ENCODE results near the gene CBY1. TPM values are rescaled to one million over a fixed set of nuclear protein-coding genes. Genes with fewer than 3 reads are reported as not detected.

Gene CBY1
- polyA plus RNA-seq, 1 of the 3 experiments (the other 2 are of a cell fraction): 21.8 TPM

GRCh38 chr22:38655519-38656255 is 751 bp upstream of the CBY1 start:
- peak overlapping the region; percentile 87 for H3K9ac ChIP-seq
- H3K4me2 ChIP-seq: peak overlapping the region; percentile 81
- no peak for TF ChIP-seq TAF1 (IDR thresholded peaks at IDR 0.05; ENCODE audit: borderline replicate concordance, low read depth, low read length)
- TF ChIP-seq CTCF (IDR thresholded peaks at IDR 0.05): no peak
- no peak for TF ChIP-seq MXI1 (IDR thresholded peaks at IDR 0.05; ENCODE audit: low read depth, low read length)
- H2AFZ ChIP-seq (ENCODE audit: low read depth): peak overlapping the region; percentile 86
- H3K27ac ChIP-seq (ENCODE audit: low read depth in 2 of 2, low read length in 1 of 2): peak overlapping the region; percentile 88 to 93
- H3K27me3 ChIP-seq (ENCODE audit: insufficient read depth): no peaks in the 10 kb centered on the region
- no peaks in the 10 kb centered on the region for H3K36me3 ChIP-seq (replicated peaks in 1 of 2; ENCODE audit: control insufficient read depth in 1 of 2, insufficient read depth in 2 of 2, low read length in 1 of 2)
- no peaks in the 10 kb centered on the region for H3F3A ChIP-seq (replicated peaks; ENCODE audit: insufficient read depth)
- no peaks in the 10 kb centered on the region for H3K9me3 ChIP-seq
- peak; percentile 26 for DNase-seq
- POLR2A ChIA-PET: no interaction called here
- peak overlapping the region; percentile 72 to 74 for H3K4me3 ChIP-seq (ENCODE audit: low read depth in 2 of 2, low read length in 1 of 2)
- H3K79me2 ChIP-seq (ENCODE audit: insufficient read depth): peaks cover 19% of the 10 kb centered on the region
- H3K4me1 ChIP-seq (ENCODE audit: control insufficient read depth in 1 of 2, insufficient read depth in 2 of 2, low read depth in 1 of 2, low read length in 1 of 2): peaks cover 0 to 5% of the 10 kb centered on the region in 2 experiments; a peak in 1 of 4 replicates
- CTCF ChIA-PET: no interaction called here
- no peaks in the 10 kb centered on the region for H4K20me1 ChIP-seq (ENCODE audit: insufficient read depth)
- 6% methylated on average over 3 of the region's 22 CpGs for WGBS (ENCODE audit: low lambda C conversion rate)
- H3K9me2 ChIP-seq: no peaks in the 10 kb centered on the region

GRCh38 chr22:38657045-38657909 is 839 bp downstream of the CBY1 start:
- H3K27ac ChIP-seq (ENCODE audit: low read depth in 2 of 2, low read length in 1 of 2): peak overlapping the region in 1 of 2 experiments; percentile 88; a peak in 2 of 4 replicates
- POLR2A ChIA-PET: no interaction called here
- H3F3A ChIP-seq (replicated peaks; ENCODE audit: insufficient read depth): no peaks in the 10 kb centered on the region
- H3K4me2 ChIP-seq: peak overlapping the region; percentile 81
- peak overlapping the region; percentile 72 to 74 for H3K4me3 ChIP-seq (ENCODE audit: low read depth in 2 of 2, low read length in 1 of 2)
- H3K79me2 ChIP-seq (ENCODE audit: insufficient read depth): peaks cover 19% of the 10 kb centered on the region
- H4K20me1 ChIP-seq (ENCODE audit: insufficient read depth): no peaks in the 10 kb centered on the region
- no peak overlapping the region for H2AFZ ChIP-seq (ENCODE audit: low read depth)
- no peaks in the 10 kb centered on the region for H3K9me3 ChIP-seq
- H3K27me3 ChIP-seq (ENCODE audit: insufficient read depth): no peaks in the 10 kb centered on the region
- 9% methylated on average over 11 of the region's 16 CpGs for WGBS (ENCODE audit: low lambda C conversion rate)
- CTCF ChIA-PET: interaction anchor here (1.2 to 1.6 kb wide), 2 partner anchors 24 to 605 kb away, joined by 3 to 4 read pairs; partner anchors contain the start of gene TOMM22
- peak overlapping the region; percentile 87 for H3K9ac ChIP-seq
- peaks cover 0 to 5% of the 10 kb centered on the region in 2 experiments; a peak in 1 of 4 replicates for H3K4me1 ChIP-seq (ENCODE audit: control insufficient read depth in 1 of 2, insufficient read depth in 2 of 2, low read depth in 1 of 2, low read length in 1 of 2)
- no peaks in the 10 kb centered on the region for H3K36me3 ChIP-seq (replicated peaks in 1 of 2; ENCODE audit: control insufficient read depth in 1 of 2, insufficient read depth in 2 of 2, low read length in 1 of 2)
- no peaks in the 10 kb centered on the region for H3K9me2 ChIP-seq
- TF ChIP-seq RCOR1 (IDR thresholded peaks at IDR 0.05; ENCODE audit: low read length) (no peak), FOSL2 (IDR thresholded peaks at IDR 0.05; ENCODE audit: borderline replicate concordance, low read depth) (no peak), TCF12 (IDR thresholded peaks at IDR 0.05) (no peak), MXI1 (IDR thresholded peaks at IDR 0.05; ENCODE audit: low read depth, low read length) (peak; percentile 49; the same call in 1 of the 2 replicates), MEF2A (IDR thresholded peaks at IDR 0.05; ENCODE audit: borderline replicate concordance, low read depth) (no peak), PBX3 (IDR thresholded peaks at IDR 0.05) (no peak), NRF1 (IDR thresholded peaks at IDR 0.05; ENCODE audit: low read depth, low read length) (no peak)
- peak; percentile 31 for DNase-seq

Measured in SK-N-SH (cell line).